Measurements from ENCODE around the gene MYO1D.

Gene MYO1D

DNA sequence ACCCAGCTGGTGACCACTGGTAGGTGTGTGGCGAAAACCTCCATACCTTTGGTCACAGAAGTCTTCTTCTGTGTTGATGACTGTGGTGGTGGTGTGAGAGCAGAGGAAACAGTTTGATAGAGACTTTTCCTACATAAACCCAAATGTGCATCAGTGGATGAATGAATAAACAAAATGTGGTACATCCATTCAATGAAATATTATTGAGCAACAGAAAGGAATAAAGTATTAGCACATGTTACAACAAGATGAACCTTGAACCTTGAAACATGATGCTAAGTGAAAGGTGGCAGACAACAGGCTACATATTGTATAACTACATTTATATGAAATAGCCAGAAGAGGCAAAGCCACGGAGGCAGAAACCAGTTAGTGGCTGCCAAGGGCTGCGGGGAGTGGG is 374.9 kb downstream of the MYO1D start:
- ChIA-PET CTCF (no interaction called here), POLR2A (no interaction called here)
- no peak for DNase-seq (ENCODE audit: extremely low spot score)
- TF ChIP-seq FOXA1 (IDR thresholded peaks at IDR 0.05) (no peak), PKNOX1 (IDR thresholded peaks at IDR 0.05) (no peak), BHLHE40 (IDR thresholded peaks at IDR 0.05; ENCODE audit: borderline replicate concordance) (no peak), SP1 (IDR thresholded peaks at IDR 0.05) (no peak), NFRKB (IDR thresholded peaks at IDR 0.05) (no peak), SUZ12 (IDR thresholded peaks at IDR 0.05) (no peak), ELF4 (IDR thresholded peaks at IDR 0.05) (no peak), CTBP1 (IDR thresholded peaks at IDR 0.05; ENCODE audit: borderline replicate concordance) (no peak), ZNF384 (IDR thresholded peaks at IDR 0.05) (no peak), HDGF (IDR thresholded peaks at IDR 0.05; ENCODE audit: borderline replicate concordance) (no peak), L3MBTL2 (conservative IDR thresholded peaks at IDR 0.05) (no peak), FOXK2 (IDR thresholded peaks at IDR 0.05) (no peak), FOXM1 (IDR thresholded peaks at IDR 0.05; ENCODE audit: borderline replicate concordance) (no peak), TARDBP (IDR thresholded peaks at IDR 0.05) (no peak), ARNT (IDR thresholded peaks at IDR 0.05) (no peak), LEF1 (IDR thresholded peaks at IDR 0.05; ENCODE audit: borderline replicate concordance) (no peak)

DNA sequence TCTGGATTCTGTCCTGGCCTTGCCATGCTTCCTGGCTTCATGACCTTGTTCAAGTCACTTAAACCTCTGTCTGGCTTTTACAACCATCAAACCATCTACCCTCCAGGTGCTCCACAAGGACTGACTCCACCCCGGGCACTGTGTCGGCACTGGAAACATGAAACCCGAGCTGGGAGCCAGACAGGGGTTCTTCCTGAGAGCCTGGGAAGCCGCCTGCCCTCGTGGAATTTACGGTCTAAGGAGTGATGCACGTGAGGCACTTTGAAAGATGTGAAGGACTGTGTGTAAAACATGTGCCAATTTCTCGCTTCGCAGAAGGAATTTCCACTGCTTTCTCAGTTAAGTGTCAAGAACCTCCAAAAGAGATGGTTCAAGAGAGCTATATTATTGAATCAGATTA is 378.5 kb downstream of the MYO1D start:
- POLR2A ChIA-PET, result interaction anchor here (1.9 kb wide), 1 partner anchor 12 kb away, joined by 5 read pairs; the partner anchor contains the start of gene CDK5R1
- DNase-seq (ENCODE audit: extremely low spot score), result peak; percentile 19
- TF ChIP-seq CTBP1 (IDR thresholded peaks at IDR 0.05; ENCODE audit: borderline replicate concordance) (no peak), L3MBTL2 (conservative IDR thresholded peaks at IDR 0.05) (peak; percentile 66), HDGF (IDR thresholded peaks at IDR 0.05; ENCODE audit: borderline replicate concordance) (no peak)
- CTCF ChIA-PET, result interaction anchor here (1.5 kb wide), 1 partner anchor 10 kb away, joined by 3 read pairs; no protein-coding TSS in a partner anchor

- CTCF ChIA-PET, result interaction anchor here (1.5 kb wide), 1 partner anchor 9 kb away, joined by 3 read pairs; no protein-coding TSS in a partner anchor
- POLR2A ChIA-PET, result interaction anchor here (1.9 kb wide), 1 partner anchor 11 kb away, joined by 5 read pairs; the partner anchor contains the start of gene CDK5R1
Observed at GRCh38 chr17:32497431-32498205, 379.3 kb downstream of the MYO1D start.

DNA sequence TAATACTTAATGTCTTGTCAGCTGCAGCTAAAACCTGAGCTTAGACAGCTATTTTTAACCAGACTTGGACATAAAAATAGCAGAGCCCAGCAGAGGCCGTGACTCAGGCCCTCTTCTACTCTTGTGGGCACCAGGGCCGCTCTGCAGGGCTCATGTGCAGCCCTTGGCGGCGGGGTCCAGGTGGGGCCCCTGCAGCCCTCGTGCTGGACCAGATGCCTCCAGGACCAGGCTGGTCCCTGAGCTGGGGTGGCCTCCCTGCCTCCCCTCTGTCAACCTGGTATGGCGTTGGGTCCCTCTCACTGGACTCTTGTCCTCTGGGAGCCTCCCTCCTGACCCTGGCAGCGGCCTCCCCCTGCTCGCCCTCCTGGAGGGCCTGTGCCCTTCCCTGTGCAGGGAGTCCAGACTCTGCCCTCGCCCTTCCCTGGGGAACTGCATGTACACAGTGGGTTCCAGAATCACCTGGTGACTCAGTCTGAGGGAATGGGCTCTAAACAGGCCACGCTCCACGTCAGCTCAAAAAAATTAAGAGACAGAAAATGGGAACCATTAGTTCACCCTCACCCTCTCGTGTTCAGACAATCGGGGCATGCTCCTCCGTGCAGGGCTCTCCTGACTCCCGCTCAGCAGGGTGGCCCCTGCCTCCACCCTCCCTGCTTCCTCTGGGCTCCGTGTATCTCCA is 380.4 kb downstream of the MYO1D start:
- TF ChIP-seq FOXK2 (IDR thresholded peaks at IDR 0.05), result no peak
- TF ChIP-seq LEF1 (IDR thresholded peaks at IDR 0.05; ENCODE audit: borderline replicate concordance), result no peak
- TF ChIP-seq PKNOX1 (IDR thresholded peaks at IDR 0.05), result no peak
- no peak for TF ChIP-seq L3MBTL2 (conservative IDR thresholded peaks at IDR 0.05)
- TF ChIP-seq FOXA1 (IDR thresholded peaks at IDR 0.05), result no peak
- no peak for TF ChIP-seq SUZ12 (IDR thresholded peaks at IDR 0.05)
- no peak for TF ChIP-seq ARNT (IDR thresholded peaks at IDR 0.05)
- no peak for TF ChIP-seq ELF4 (IDR thresholded peaks at IDR 0.05)
- no peak for TF ChIP-seq FOXM1 (IDR thresholded peaks at IDR 0.05; ENCODE audit: borderline replicate concordance)
- TF ChIP-seq ZNF384 (IDR thresholded peaks at IDR 0.05), result no peak
- ChIA-PET POLR2A (interaction anchor here (0.9 to 1.1 kb wide), 3 partner anchors 10 to 381 kb away, joined by 3 to 4 read pairs (median 3); partner anchors contain the start of genes CDK5R1 and MYO1D), CTCF (interaction anchor here (1.2 to 1.5 kb wide), 2 partner anchors 8 to 13 kb away, joined by 3 read pairs; no protein-coding TSS in a partner anchor)
- DNase-seq (ENCODE audit: extremely low spot score), result no peak

More at GRCh38 chr17:32497431-32498205, 379.3 kb downstream of the MYO1D start:
- no peak for DNase-seq (ENCODE audit: extremely low spot score)
- TF ChIP-seq ELF4 (IDR thresholded peaks at IDR 0.05), result no peak
- TF ChIP-seq CTBP1 (IDR thresholded peaks at IDR 0.05; ENCODE audit: borderline replicate concordance), result no peak
- no peak for TF ChIP-seq BHLHE40 (IDR thresholded peaks at IDR 0.05; ENCODE audit: borderline replicate concordance)
- TF ChIP-seq SUZ12 (IDR thresholded peaks at IDR 0.05), result no peak
- TF ChIP-seq LEF1 (IDR thresholded peaks at IDR 0.05; ENCODE audit: borderline replicate concordance), result no peak
- no peak for TF ChIP-seq SP1 (IDR thresholded peaks at IDR 0.05)
- TF ChIP-seq ZNF384 (IDR thresholded peaks at IDR 0.05), result no peak
- no peak for TF ChIP-seq HDGF (IDR thresholded peaks at IDR 0.05; ENCODE audit: borderline replicate concordance)
- no peak for TF ChIP-seq PKNOX1 (IDR thresholded peaks at IDR 0.05)
- no peak for TF ChIP-seq L3MBTL2 (conservative IDR thresholded peaks at IDR 0.05)
- no peak for TF ChIP-seq TARDBP (IDR thresholded peaks at IDR 0.05)
- TF ChIP-seq ARNT (IDR thresholded peaks at IDR 0.05), result no peak
- no peak for TF ChIP-seq NFRKB (IDR thresholded peaks at IDR 0.05)
- TF ChIP-seq FOXK2 (IDR thresholded peaks at IDR 0.05), result no peak
- no peak for TF ChIP-seq FOXA1 (IDR thresholded peaks at IDR 0.05)

DNA sequence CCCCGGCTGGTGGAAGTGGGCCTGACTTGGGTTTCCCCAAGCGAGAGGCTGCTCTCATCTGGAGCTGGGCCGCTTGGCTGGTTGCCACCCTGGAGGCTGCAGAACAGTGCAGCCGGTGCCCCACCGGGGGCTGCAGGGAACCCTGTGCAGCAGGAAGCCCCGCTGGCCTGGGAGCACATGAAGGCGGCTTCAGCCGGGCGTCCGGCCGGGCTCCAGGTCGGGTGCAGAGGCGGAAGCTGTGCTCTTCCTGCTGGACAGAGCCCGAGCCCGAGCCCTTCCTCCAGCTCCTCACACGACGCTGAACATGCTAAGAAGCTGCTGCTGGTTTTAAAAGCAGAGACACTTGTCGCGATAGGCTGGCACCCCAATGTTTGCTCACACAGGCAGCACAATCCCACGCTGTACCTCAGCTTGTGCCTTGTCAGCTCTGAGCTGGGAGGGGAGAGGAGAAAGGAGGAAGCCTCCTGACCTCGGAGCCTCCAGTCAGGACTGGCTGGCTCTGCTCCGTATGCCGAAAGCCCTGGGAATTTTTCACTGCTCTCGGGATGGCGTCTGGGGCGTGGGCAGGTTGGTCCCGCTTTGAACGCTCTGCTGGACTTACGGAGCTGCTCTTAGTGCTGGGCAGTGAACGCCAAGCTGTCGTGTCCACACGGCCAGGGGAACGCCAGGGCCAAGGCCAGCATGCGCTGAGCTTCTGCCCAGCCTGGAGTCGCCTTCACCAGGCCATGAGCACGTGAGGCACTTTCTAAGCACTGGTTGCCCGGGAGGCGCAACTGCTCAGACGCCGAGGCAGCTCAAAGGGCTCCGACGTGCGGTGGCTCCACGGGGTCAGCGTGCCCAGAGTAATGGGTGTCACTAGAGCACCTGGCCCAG is 381.3 kb downstream of the MYO1D start:
- DNase-seq (ENCODE audit: extremely low spot score), result no peak
- POLR2A ChIA-PET, result interaction anchor here (0.9 to 1.1 kb wide), 3 partner anchors 9 to 382 kb away, joined by 3 to 4 read pairs (median 3); partner anchors contain the start of genes CDK5R1 and MYO1D
- TF ChIP-seq FOXA1 (IDR thresholded peaks at IDR 0.05) (no peak), BHLHE40 (IDR thresholded peaks at IDR 0.05; ENCODE audit: borderline replicate concordance) (no peak), LEF1 (IDR thresholded peaks at IDR 0.05; ENCODE audit: borderline replicate concordance) (no peak), NFRKB (IDR thresholded peaks at IDR 0.05) (no peak), L3MBTL2 (conservative IDR thresholded peaks at IDR 0.05) (no peak), ARNT (IDR thresholded peaks at IDR 0.05) (no peak), SUZ12 (IDR thresholded peaks at IDR 0.05) (no peak), TARDBP (IDR thresholded peaks at IDR 0.05) (no peak), ZNF384 (IDR thresholded peaks at IDR 0.05) (no peak), ELF4 (IDR thresholded peaks at IDR 0.05) (no peak), PKNOX1 (IDR thresholded peaks at IDR 0.05) (no peak), HDGF (IDR thresholded peaks at IDR 0.05; ENCODE audit: borderline replicate concordance) (no peak), FOXK2 (IDR thresholded peaks at IDR 0.05) (no peak), SP1 (IDR thresholded peaks at IDR 0.05) (no peak), FOXM1 (IDR thresholded peaks at IDR 0.05; ENCODE audit: borderline replicate concordance) (no peak), CTBP1 (IDR thresholded peaks at IDR 0.05; ENCODE audit: borderline replicate concordance) (no peak)
- CTCF ChIA-PET, result interaction anchor here (0.6 to 1.2 kb wide), 3 partner anchors 12 to 163 kb away, joined by 3 to 5 read pairs (median 3); no protein-coding TSS in a partner anchor
